NB4 (cell line): ENCODE data around the gene LBHD2.

Experiments used
- CTCF ChIP-seq: IDR thresholded peaks from one replicate; pipeline ENCODE4 v1.5.1; 2012; ENCODE audit warnings: low read depth, low read length
- MAX ChIP-seq: IDR thresholded peaks from 2 replicates; pipeline ENCODE4 v1.6.1; 2011; ENCODE audit warnings: low read depth, low read length
- MYC ChIP-seq: IDR thresholded peaks from 2 replicates; pipeline ENCODE4 v1.6.1; 2011; ENCODE audit warnings: low read depth, low read length
- POLR2A ChIP-seq: IDR thresholded peaks from 2 replicates; pipeline ENCODE4 v1.6.1; 2011; ENCODE audit warnings: mild to moderate bottlenecking; ENCODE audit not compliant: insufficient read length; ENCODE audit errors: extremely low read depth

- TF ChIP-seq CTCF (no peak), POLR2A (no peak), MYC (no peak), MAX (no peak)
Observed at GRCh38 chr14:103061482-103061976, 22.5 kb upstream of the LBHD2 start.
